ENCODE data around the gene LMX1B.

Gene LMX1B

GRCh38 chr9:126608551-126608950 lies 5.2 kb upstream of the LMX1B start:
- TF ChIP-seq CTCF (IDR thresholded peaks at IDR 0.05; ENCODE audit: borderline replicate concordance, control extremely low read depth, extremely low read depth, insufficient read depth, missing control alignments) = no peak
- in situ Hi-C loops (cut with MboI; ENCODE audit: low sequenced_read_pairs, unreplicated experiment) = loop anchor here (10.0 kb wide), 1 partner anchor 166 kb away; no protein-coding TSS in a partner anchor
- no peak for DNase-seq (ENCODE audit: low spot score)

GRCh38 chr9:126609191-126609590 lies 4.5 kb upstream of the LMX1B start:
- no peak for TF ChIP-seq CTCF (IDR thresholded peaks at IDR 0.05; ENCODE audit: borderline replicate concordance, control extremely low read depth, extremely low read depth, insufficient read depth, missing control alignments)
- DNase-seq (ENCODE audit: low spot score) = no peak
- in situ Hi-C loops (cut with MboI; ENCODE audit: low sequenced_read_pairs, unreplicated experiment) = loop anchor here (10.0 kb wide), 1 partner anchor 166 kb away; no protein-coding TSS in a partner anchor

GRCh38 chr9:126609711-126610388 lies 3.9 kb upstream of the LMX1B start:
- in situ Hi-C loops (cut with MboI; ENCODE audit: low sequenced_read_pairs, unreplicated experiment) = loop anchor here (10.0 kb wide), 1 partner anchor 165 kb away; no protein-coding TSS in a partner anchor
- no peak for DNase-seq (ENCODE audit: low spot score)
- no peak for TF ChIP-seq CTCF (IDR thresholded peaks at IDR 0.05; ENCODE audit: borderline replicate concordance, control extremely low read depth, extremely low read depth, insufficient read depth, missing control alignments)

GRCh38 chr9:126611193-126611591 lies 2.5 kb upstream of the LMX1B start:
- in situ Hi-C loops (cut with MboI; ENCODE audit: low sequenced_read_pairs, unreplicated experiment) = no loop called here
- no peak for DNase-seq (ENCODE audit: low spot score)
- TF ChIP-seq CTCF (IDR thresholded peaks at IDR 0.05; ENCODE audit: borderline replicate concordance, control extremely low read depth, extremely low read depth, insufficient read depth, missing control alignments) = no peak

GRCh38 chr9:126611592-126612325 lies 2.0 kb upstream of the LMX1B start:
- DNase-seq (ENCODE audit: low spot score) = peak; percentile 91
- in situ Hi-C loops (cut with MboI; ENCODE audit: low sequenced_read_pairs, unreplicated experiment) = no loop called here
- peak; percentile 78 for TF ChIP-seq CTCF (IDR thresholded peaks at IDR 0.05; ENCODE audit: borderline replicate concordance, control extremely low read depth, extremely low read depth, insufficient read depth, missing control alignments)

- in situ Hi-C loops (cut with MboI; ENCODE audit: low sequenced_read_pairs, unreplicated experiment) = no loop called here
- TF ChIP-seq CTCF (IDR thresholded peaks at IDR 0.05; ENCODE audit: borderline replicate concordance, control extremely low read depth, extremely low read depth, insufficient read depth, missing control alignments) = no peak
- DNase-seq (ENCODE audit: low spot score) = no peak
Measured at GRCh38 chr9:126612326-126612812, 1.4 kb upstream of the LMX1B start.
